ENCODE measurements around the gene DGKD. TPM values are rescaled to one million over a fixed set of nuclear protein-coding genes. Genes with fewer than 3 reads are reported as not detected.

DGKD gene
- total RNA-seq, 1 experiment from 2014 or later = 52.0 TPM

DNA sequence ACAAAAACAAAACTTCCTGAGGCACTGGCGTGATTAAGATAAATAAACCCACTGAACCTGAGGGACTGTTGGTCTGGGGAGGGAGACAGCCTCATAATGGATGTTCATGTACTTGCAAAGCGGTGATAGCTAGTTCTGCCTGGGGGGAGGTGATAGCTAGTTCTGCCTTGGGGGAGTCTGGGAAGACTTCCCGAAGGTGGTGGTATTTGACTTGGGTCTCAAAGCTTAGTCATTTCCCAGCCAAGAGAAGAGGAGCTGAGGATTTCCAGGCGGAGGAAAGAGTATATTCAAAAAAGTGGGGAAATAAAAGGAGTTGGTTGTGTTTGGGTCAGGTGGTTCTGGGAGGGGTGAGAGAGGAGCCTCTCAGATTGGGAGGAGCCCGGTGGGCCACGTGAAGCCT is 24.7 kb downstream of the DGKD start:
- Histone ChIP-seq H3K4me2 (ENCODE audit: low read length) (no peak overlapping the region), H3K79me2 (ENCODE audit: insufficient read depth, low read length) (peaks cover 70% of the 10 kb centered on the region), H3K36me3 (ENCODE audit: control insufficient read depth in 1 of 2, insufficient read depth in 2 of 2, low read length in 2 of 2) (peaks cover 0 to 5% of the 10 kb centered on the region in 2 experiments; a peak in 2 of 4 replicates), H2AFZ (ENCODE audit: low read depth, low read length, poor library complexity, severe bottlenecking) (no peak overlapping the region), H3K4me3 (replicated peaks in 1 of 2; ENCODE audit: low read depth in 1 of 2, low read length in 2 of 2) (no peak overlapping the region), H3K9ac (ENCODE audit: low read length) (no peak overlapping the region), H3K9me3 (ENCODE audit: control insufficient read depth in 1 of 2, insufficient read depth in 1 of 2, low read depth in 1 of 2, low read length in 2 of 2) (no peaks in the 10 kb centered on the region), H3K27ac (ENCODE audit: low read depth, low read length) (no peak overlapping the region), H3K27me3 (ENCODE audit: insufficient read depth, low read length) (no peaks in the 10 kb centered on the region), H4K20me1 (ENCODE audit: insufficient read depth) (no peaks in the 10 kb centered on the region), H3K9me2 (ENCODE audit: insufficient read depth) (no peaks in the 10 kb centered on the region), H3K4me1 (ENCODE audit: control insufficient read depth in 1 of 2, insufficient read depth in 2 of 2, low read length in 2 of 2) (no peaks in the 10 kb centered on the region)
- DNase-seq (ENCODE audit: low read depth, low spot score) = no peak
- ChIA-PET RAD21 (ENCODE audit: low non-redundant PET in 1 of 2, low total read pairs in 2 of 2, uncharacterized antibody in 2 of 2, unreplicated experiment in 2 of 2) (no interaction called here), POLR2A (no interaction called here), CTCF (no interaction called here)
- no TSS peak for BruUV-seq (replicated peaks)
- intact Hi-C loops (cut with micrococcal nuclease) = no loop called here
- TF ChIP-seq, protein P1, sequence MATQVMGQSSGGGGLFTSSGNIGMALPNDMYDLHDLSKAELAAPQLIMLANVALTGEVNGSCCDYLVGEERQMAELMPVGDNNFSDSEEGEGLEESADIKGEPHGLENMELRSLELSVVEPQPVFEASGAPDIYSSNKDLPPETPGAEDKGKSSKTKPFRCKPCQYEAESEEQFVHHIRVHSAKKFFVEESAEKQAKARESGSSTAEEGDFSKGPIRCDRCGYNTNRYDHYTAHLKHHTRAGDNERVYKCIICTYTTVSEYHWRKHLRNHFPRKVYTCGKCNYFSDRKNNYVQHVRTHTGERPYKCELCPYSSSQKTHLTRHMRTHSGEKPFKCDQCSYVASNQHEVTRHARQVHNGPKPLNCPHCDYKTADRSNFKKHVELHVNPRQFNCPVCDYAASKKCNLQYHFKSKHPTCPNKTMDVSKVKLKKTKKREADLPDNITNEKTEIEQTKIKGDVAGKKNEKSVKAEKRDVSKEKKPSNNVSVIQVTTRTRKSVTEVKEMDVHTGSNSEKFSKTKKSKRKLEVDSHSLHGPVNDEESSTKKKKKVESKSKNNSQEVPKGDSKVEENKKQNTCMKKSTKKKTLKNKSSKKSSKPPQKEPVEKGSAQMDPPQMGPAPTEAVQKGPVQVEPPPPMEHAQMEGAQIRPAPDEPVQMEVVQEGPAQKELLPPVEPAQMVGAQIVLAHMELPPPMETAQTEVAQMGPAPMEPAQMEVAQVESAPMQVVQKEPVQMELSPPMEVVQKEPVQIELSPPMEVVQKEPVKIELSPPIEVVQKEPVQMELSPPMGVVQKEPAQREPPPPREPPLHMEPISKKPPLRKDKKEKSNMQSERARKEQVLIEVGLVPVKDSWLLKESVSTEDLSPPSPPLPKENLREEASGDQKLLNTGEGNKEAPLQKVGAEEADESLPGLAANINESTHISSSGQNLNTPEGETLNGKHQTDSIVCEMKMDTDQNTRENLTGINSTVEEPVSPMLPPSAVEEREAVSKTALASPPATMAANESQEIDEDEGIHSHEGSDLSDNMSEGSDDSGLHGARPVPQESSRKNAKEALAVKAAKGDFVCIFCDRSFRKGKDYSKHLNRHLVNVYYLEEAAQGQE (IDR thresholded peaks at IDR 0.05; ENCODE audit: low read depth) = no peak
- TF ChIP-seq SP1 (IDR thresholded peaks at IDR 0.05; ENCODE audit: low read depth) = no peak
- no peak for TF ChIP-seq ELF1 (IDR thresholded peaks at IDR 0.05; ENCODE audit: borderline replicate concordance, low read depth)
- no peak for TF ChIP-seq SIN3A (IDR thresholded peaks at IDR 0.05; ENCODE audit: low read depth)
- TF ChIP-seq, protein P2, sequence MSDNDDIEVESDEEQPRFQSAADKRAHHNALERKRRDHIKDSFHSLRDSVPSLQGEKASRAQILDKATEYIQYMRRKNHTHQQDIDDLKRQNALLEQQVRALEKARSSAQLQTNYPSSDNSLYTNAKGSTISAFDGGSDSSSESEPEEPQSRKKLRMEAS (IDR thresholded peaks at IDR 0.05) = no peak
- no peak for TF ChIP-seq POLR2A (IDR thresholded peaks at IDR 0.05; ENCODE audit: borderline replicate concordance, extremely low read depth, insufficient read depth, insufficient read length)
- no peak for ATAC-seq

DNA sequence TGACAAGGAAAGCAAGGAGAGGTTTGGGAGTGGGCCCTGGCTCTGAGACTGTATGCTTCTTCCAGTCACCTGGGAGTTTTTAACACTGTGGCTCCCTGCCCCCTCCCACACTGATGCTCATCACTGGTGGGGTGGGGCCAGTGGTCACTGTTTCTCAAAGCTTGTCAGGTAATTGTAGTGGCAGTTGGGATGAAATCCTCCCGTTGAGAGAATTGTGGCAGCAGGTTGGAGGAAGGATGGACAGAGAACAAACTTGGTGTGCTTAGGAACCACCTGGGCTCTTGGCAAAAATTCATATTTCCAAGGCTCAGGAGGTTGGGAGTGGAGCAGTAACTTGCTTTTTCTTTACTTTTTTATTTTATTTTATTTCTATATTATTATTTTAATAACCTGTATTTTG is 25.1 kb downstream of the DGKD start:
- H3K4me1 ChIP-seq (ENCODE audit: control insufficient read depth in 1 of 2, insufficient read depth in 2 of 2, low read length in 2 of 2) = no peaks in the 10 kb centered on the region
- no peak overlapping the region for H3K9ac ChIP-seq (ENCODE audit: low read length)
- intact Hi-C loops (cut with micrococcal nuclease) = no loop called here
- DNase-seq (ENCODE audit: low read depth, low spot score) = no peak
- ATAC-seq = no peak
- no TSS peak for BruUV-seq (replicated peaks)
- H4K20me1 ChIP-seq (ENCODE audit: insufficient read depth) = no peaks in the 10 kb centered on the region
- CTCF ChIA-PET = no interaction called here
- peaks cover 0 to 5% of the 10 kb centered on the region in 2 experiments; a peak in 2 of 4 replicates for H3K36me3 ChIP-seq (ENCODE audit: control insufficient read depth in 1 of 2, insufficient read depth in 2 of 2, low read length in 2 of 2)
- peaks cover 74% of the 10 kb centered on the region for H3K79me2 ChIP-seq (ENCODE audit: insufficient read depth, low read length)
- H3K27me3 ChIP-seq (ENCODE audit: insufficient read depth, low read length) = no peaks in the 10 kb centered on the region
- no peak overlapping the region for H3K4me2 ChIP-seq (ENCODE audit: low read length)
- RAD21 ChIA-PET (ENCODE audit: low non-redundant PET in 1 of 2, low total read pairs in 2 of 2, uncharacterized antibody in 2 of 2, unreplicated experiment in 2 of 2) = no interaction called here
- no peaks in the 10 kb centered on the region for H3K9me3 ChIP-seq (ENCODE audit: control insufficient read depth in 1 of 2, insufficient read depth in 1 of 2, low read depth in 1 of 2, low read length in 2 of 2)
- no peak overlapping the region for H3K4me3 ChIP-seq (replicated peaks in 1 of 2; ENCODE audit: low read depth in 1 of 2, low read length in 2 of 2)
- H3K27ac ChIP-seq (ENCODE audit: low read depth, low read length) = no peak overlapping the region
- POLR2A ChIA-PET = no interaction called here
- H3K9me2 ChIP-seq (ENCODE audit: insufficient read depth) = no peaks in the 10 kb centered on the region
- H2AFZ ChIP-seq (ENCODE audit: low read depth, low read length, poor library complexity, severe bottlenecking) = no peak overlapping the region
- TF ChIP-seq EGR1 (IDR thresholded peaks at IDR 0.05; ENCODE audit: low read depth) (no peak), SIN3A (IDR thresholded peaks at IDR 0.05; ENCODE audit: low read depth) (no peak), SP1 (IDR thresholded peaks at IDR 0.05; ENCODE audit: low read depth) (no peak), YY1 (IDR thresholded peaks at IDR 0.05; ENCODE audit: extremely low read depth, insufficient replicate concordance, low read depth, low read length) (no peak), TCF7L2 (IDR thresholded peaks at IDR 0.05; ENCODE audit: borderline replicate concordance, extremely low read depth, insufficient read depth, insufficient read length) (no peak)
- TF ChIP-seq, protein P3, sequence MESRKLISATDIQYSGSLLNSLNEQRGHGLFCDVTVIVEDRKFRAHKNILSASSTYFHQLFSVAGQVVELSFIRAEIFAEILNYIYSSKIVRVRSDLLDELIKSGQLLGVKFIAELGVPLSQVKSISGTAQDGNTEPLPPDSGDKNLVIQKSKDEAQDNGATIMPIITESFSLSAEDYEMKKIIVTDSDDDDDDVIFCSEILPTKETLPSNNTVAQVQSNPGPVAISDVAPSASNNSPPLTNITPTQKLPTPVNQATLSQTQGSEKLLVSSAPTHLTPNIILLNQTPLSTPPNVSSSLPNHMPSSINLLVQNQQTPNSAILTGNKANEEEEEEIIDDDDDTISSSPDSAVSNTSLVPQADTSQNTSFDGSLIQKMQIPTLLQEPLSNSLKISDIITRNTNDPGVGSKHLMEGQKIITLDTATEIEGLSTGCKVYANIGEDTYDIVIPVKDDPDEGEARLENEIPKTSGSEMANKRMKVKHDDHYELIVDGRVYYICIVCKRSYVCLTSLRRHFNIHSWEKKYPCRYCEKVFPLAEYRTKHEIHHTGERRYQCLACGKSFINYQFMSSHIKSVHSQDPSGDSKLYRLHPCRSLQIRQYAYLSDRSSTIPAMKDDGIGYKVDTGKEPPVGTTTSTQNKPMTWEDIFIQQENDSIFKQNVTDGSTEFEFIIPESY (IDR thresholded peaks at IDR 0.05; ENCODE audit: extremely low read depth, insufficient replicate concordance, low read length) = no peak
- TF ChIP-seq, protein P4, sequence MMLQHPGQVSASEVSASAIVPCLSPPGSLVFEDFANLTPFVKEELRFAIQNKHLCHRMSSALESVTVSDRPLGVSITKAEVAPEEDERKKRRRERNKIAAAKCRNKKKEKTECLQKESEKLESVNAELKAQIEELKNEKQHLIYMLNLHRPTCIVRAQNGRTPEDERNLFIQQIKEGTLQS (IDR thresholded peaks at IDR 0.05) = no peak
- TF ChIP-seq, protein P5, sequence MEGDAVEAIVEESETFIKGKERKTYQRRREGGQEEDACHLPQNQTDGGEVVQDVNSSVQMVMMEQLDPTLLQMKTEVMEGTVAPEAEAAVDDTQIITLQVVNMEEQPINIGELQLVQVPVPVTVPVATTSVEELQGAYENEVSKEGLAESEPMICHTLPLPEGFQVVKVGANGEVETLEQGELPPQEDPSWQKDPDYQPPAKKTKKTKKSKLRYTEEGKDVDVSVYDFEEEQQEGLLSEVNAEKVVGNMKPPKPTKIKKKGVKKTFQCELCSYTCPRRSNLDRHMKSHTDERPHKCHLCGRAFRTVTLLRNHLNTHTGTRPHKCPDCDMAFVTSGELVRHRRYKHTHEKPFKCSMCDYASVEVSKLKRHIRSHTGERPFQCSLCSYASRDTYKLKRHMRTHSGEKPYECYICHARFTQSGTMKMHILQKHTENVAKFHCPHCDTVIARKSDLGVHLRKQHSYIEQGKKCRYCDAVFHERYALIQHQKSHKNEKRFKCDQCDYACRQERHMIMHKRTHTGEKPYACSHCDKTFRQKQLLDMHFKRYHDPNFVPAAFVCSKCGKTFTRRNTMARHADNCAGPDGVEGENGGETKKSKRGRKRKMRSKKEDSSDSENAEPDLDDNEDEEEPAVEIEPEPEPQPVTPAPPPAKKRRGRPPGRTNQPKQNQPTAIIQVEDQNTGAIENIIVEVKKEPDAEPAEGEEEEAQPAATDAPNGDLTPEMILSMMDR (IDR thresholded peaks at IDR 0.05 in 2 of 3, conservative IDR thresholded peaks at IDR 0.05 in 1 of 3; ENCODE audit: borderline replicate concordance in 1 of 3, insufficient read depth in 1 of 3, low read depth in 2 of 3, low read length in 2 of 3) = no peak
